Hepatocyte (in vitro differentiated cells): ENCODE measurements around the gene SLC44A4. TPM values are rescaled to one million over a fixed set of nuclear protein-coding genes. Genes with fewer than 3 reads are reported as not detected.

Experiments used
- DNase-seq: peaks from one replicate; pipeline ENCODE4 v3.0.0-alpha.2; 2016; ENCODE audit warnings: low spot score
- H2AFZ ChIP-seq: fragments of 200-600 bp; sonication (generic); 2 replicates; pipeline ENCODE4 v1.6.0; 2016; ENCODE audit warnings: antibody characterized with exemption, mild to moderate bottlenecking
- H3K27ac ChIP-seq: fragments of 200-600 bp; sonication (generic); 2 replicates; pipeline ENCODE4 v1.5.1; 2016; ENCODE audit warnings: mild to moderate bottlenecking
- H3K27me3 ChIP-seq: fragments of 200-600 bp; sonication (generic); 2 replicates; pipeline ENCODE4 v1.6.1; 2016
- H3K36me3 ChIP-seq: fragments of 200-600 bp; sonication (generic); replicated peaks from 2 replicates; pipeline ENCODE4 v1.5.1; 2016; ENCODE audit warnings: low read depth; ENCODE audit not compliant: insufficient read depth
- H3K4me1 ChIP-seq: fragments of 200-600 bp; sonication (generic); 2 replicates; pipeline ENCODE4 v1.5.1; 2016; ENCODE audit warnings: mild to moderate bottlenecking, moderate library complexity; ENCODE audit not compliant: insufficient read depth
- H3K4me2 ChIP-seq: fragments of 200-600 bp; sonication (generic); 2 replicates; pipeline ENCODE4 v1.6.0; 2016
- H3K4me3 ChIP-seq: fragments of 200-600 bp; sonication (generic); 2 replicates; pipeline ENCODE4 v1.5.1; 2016; ENCODE audit warnings: mild to moderate bottlenecking
- H3K79me2 ChIP-seq: fragments of 200-600 bp; sonication (generic); 2 replicates; pipeline ENCODE4 v1.6.0; 2017; ENCODE audit warnings: mild to moderate bottlenecking
- H3K9me2 ChIP-seq: fragments of 200-600 bp; sonication (generic); replicated peaks from 2 replicates; pipeline ENCODE4 v1.6.0; 2017; ENCODE audit warnings: mild to moderate bottlenecking; ENCODE audit not compliant: insufficient read depth
- H3K9me3 ChIP-seq: fragments of 200-600 bp; sonication (generic); 2 replicates; pipeline ENCODE4 v1.5.1; 2016; ENCODE audit warnings: low read depth, mild to moderate bottlenecking
- H4K20me1 ChIP-seq: fragments of 200-600 bp; sonication (generic); 2 replicates; pipeline ENCODE4 v1.6.0; 2016; ENCODE audit warnings: mild to moderate bottlenecking; ENCODE audit not compliant: insufficient read depth, poor library complexity, severe bottlenecking
- EZH2 ChIP-seq: fragments of 200-600 bp; sonication (generic); IDR thresholded peaks from 2 replicates; pipeline ENCODE4 v1.6.1; 2016; ENCODE audit warnings: antibody characterized with exemption, mild to moderate bottlenecking, borderline replicate concordance
- EZH2phosphoT487 ChIP-seq: fragments of 200-600 bp; sonication (generic); IDR thresholded peaks from one replicate; pipeline ENCODE4 v1.6.1; 2018; ENCODE audit warnings: antibody characterized with exemption, mild to moderate bottlenecking, low read depth, moderate library complexity; ENCODE audit not compliant: unreplicated experiment, severe bottlenecking
- WGBS: methylation state at CpG from one replicate; pipeline ENCODE4 v1.1.6; 2016; ENCODE audit warnings: low lambda C conversion rate; ENCODE audit errors: missing lambda C conversion rate; 5-methylcytosine and 5-hydroxymethylcytosine counted together
- polyA plus RNA-seq: library from polyadenylated mRNA; unstranded; fragments of >200 nt; fragmentation: Nextera tagmentation; extraction: Ambion mirVana; gene quantifications from 2 replicates; pipeline ENCODE4 v1.2.1, GENCODE V29; 2016
- total RNA-seq: library from RNA; depleted of rRNA; stranded (reverse); fragments of >200 nt; gene quantifications from 2 replicates; pipeline ENCODE4 v1.2.3, GENCODE V29; 2014
- TF ChIP-seq, protein P1 (sequence below): fragments of 200-600 bp; sonication (generic); IDR thresholded peaks from 2 replicates; pipeline ENCODE4 v1.5.1; 2016; ENCODE audit warnings: antibody characterized with exemption, mild to moderate bottlenecking; ENCODE audit not compliant: poor library complexity

Gene SLC44A4
- total and polyA plus RNA-seq, 2 experiments from 2014 or later: 76.2 to 90.8 TPM

DNA sequence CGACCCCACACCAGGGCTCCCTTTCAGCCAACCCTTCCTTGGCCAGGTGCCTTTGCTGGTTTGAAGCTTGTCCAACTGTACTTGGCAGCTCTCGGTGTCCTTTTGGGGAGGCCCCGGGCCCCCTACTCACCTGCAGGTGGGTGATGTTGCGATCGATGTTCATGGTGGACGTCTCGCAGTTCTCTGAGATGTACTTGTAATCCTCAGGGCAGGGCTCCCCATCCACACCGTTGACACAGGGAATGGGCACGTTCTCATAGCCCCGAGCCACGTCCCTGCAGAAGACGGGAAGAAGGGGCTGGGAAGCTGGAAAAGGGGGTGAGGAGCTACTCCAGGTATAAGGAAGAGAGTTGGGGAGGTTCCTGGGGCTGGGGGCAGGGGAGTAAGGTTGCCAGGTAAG is 4.9 kb upstream of the SLC44A4 start:
- Histone ChIP-seq H3K9me2 (no peaks in the 10 kb centered on the region), H3K9me3 (no peaks in the 10 kb centered on the region), H3K27me3 (no peaks in the 10 kb centered on the region), H3K4me1 (no peaks in the 10 kb centered on the region), H3K36me3 (no peaks in the 10 kb centered on the region), H3K79me2 (peaks cover 5% of the 10 kb centered on the region), H4K20me1 (no peaks in the 10 kb centered on the region), H3K4me3 (no peak overlapping the region), H3K27ac (no peak overlapping the region), H2AFZ (no peak overlapping the region), H3K4me2 (no peak overlapping the region)
- DNase-seq: no peak
- WGBS: 95% methylated on average over 12 of the region's 12 CpGs
- TF ChIP-seq EZH2phosphoT487: no peak
- TF ChIP-seq, protein P1, sequence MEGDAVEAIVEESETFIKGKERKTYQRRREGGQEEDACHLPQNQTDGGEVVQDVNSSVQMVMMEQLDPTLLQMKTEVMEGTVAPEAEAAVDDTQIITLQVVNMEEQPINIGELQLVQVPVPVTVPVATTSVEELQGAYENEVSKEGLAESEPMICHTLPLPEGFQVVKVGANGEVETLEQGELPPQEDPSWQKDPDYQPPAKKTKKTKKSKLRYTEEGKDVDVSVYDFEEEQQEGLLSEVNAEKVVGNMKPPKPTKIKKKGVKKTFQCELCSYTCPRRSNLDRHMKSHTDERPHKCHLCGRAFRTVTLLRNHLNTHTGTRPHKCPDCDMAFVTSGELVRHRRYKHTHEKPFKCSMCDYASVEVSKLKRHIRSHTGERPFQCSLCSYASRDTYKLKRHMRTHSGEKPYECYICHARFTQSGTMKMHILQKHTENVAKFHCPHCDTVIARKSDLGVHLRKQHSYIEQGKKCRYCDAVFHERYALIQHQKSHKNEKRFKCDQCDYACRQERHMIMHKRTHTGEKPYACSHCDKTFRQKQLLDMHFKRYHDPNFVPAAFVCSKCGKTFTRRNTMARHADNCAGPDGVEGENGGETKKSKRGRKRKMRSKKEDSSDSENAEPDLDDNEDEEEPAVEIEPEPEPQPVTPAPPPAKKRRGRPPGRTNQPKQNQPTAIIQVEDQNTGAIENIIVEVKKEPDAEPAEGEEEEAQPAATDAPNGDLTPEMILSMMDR: no peak
- no peak for TF ChIP-seq EZH2

DNA sequence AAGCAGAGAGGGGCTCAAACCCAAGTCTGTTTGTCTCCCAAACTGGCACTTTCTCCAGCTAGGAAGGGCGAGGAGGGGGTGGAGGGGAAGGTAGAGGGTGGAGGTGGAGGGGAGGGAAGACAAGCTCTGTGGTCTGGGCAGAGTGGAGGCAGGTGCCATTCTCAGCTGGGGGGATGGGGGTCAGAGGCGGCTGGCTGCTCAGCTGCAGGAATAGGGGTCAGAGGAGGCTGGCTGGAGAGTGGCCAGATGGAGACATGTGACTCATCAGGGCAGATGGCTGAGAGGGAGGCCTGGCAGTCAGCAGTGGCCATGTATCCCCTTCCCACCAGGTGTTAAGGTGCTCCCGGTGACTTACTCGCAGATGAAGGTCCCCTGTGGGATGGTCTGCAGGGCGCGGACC is 3.5 kb upstream of the SLC44A4 start:
- H3K9me2 ChIP-seq: no peaks in the 10 kb centered on the region
- no peak overlapping the region for H2AFZ ChIP-seq
- 96% methylated on average over 6 of the region's 6 CpGs for WGBS
- H3K27ac ChIP-seq: no peak overlapping the region
- H3K27me3 ChIP-seq: no peaks in the 10 kb centered on the region
- H3K9me3 ChIP-seq: no peaks in the 10 kb centered on the region
- H3K4me1 ChIP-seq: no peaks in the 10 kb centered on the region
- no peak for DNase-seq
- no peak overlapping the region for H3K4me3 ChIP-seq
- peaks cover 12% of the 10 kb centered on the region for H3K79me2 ChIP-seq
- no peak overlapping the region for H3K4me2 ChIP-seq
- no peaks in the 10 kb centered on the region for H4K20me1 ChIP-seq
- TF ChIP-seq, protein P1: no peak
- TF ChIP-seq EZH2: no peak
- no peak for TF ChIP-seq EZH2phosphoT487
- H3K36me3 ChIP-seq: no peaks in the 10 kb centered on the region

DNA sequence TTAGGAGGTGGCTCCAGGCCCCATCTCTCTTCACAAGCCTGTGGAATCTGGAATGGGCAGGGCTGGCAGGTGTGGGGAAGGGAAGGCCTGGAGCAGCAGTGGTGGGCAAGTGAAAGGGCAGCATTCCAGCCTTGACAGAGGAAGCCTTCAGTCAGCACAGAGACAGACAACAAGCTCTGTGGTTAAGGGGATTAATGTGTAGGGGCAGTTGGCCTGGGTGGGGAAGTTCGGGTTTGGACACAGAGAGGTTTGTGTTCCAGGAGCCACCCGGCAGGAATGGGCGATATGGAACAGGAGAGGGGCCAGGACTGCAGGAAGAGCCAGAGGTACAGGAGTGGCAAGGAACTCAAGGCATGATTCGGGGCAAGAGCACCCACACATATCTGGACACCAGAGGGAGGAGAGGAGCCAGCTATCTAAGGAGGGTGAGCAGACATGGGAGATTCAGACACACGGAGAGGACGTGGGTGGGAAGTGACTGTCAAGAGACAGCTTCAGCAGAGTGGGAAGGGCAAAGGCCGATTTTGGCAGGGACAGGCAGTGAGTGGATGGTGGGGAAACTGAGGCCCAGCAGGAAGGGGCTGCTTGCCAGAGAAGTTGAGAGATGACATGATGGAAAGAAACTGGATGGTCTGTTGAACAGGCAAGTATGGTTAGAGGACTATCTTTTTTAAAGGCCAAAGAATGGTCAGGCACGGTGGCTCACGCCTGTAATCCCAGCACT is 2.5 kb upstream of the SLC44A4 start:
- H3K27me3 ChIP-seq: no peaks in the 10 kb centered on the region
- no peaks in the 10 kb centered on the region for H4K20me1 ChIP-seq
- TF ChIP-seq EZH2phosphoT487 (no peak), EZH2 (no peak)
- TF ChIP-seq, protein P1: no peak
- no peaks in the 10 kb centered on the region for H3K9me3 ChIP-seq
- H3K79me2 ChIP-seq: peaks cover 19% of the 10 kb centered on the region
- WGBS: 94% methylated on average over 9 of the region's 9 CpGs
- no peak overlapping the region for H3K27ac ChIP-seq
- H3K4me1 ChIP-seq: no peaks in the 10 kb centered on the region
- no peak overlapping the region for H3K4me3 ChIP-seq
- no peaks in the 10 kb centered on the region for H3K9me2 ChIP-seq
- no peak for DNase-seq
- H2AFZ ChIP-seq: no peak overlapping the region
- H3K36me3 ChIP-seq: no peaks in the 10 kb centered on the region
- H3K4me2 ChIP-seq: no peak overlapping the region
